Mesodermal cell (in vitro differentiated cells): ENCODE results near the gene NRP2.

Experiments
- H3K27ac ChIP-seq: 2 replicates; pipeline ENCODE4 v1.7.0; 2013; ENCODE audit warnings: mild to moderate bottlenecking, low read depth, low read length, moderate library complexity; ENCODE audit not compliant: severe bottlenecking
- H3K36me3 ChIP-seq: 2 replicates; pipeline ENCODE4 v1.7.1; 2013; ENCODE audit warnings: mild to moderate bottlenecking, low read length, moderate library complexity; ENCODE audit not compliant: control insufficient read depth, insufficient read depth
- H3K4me1 ChIP-seq: one replicate; pipeline ENCODE4 v1.7.1; 2013; ENCODE audit warnings: mild to moderate bottlenecking, low read length; ENCODE audit not compliant: insufficient read depth, control insufficient read depth, poor library complexity, severe bottlenecking
- H3K4me3 ChIP-seq: 2 replicates; pipeline ENCODE4 v1.7.0; 2013; ENCODE audit warnings: low read length, control low read depth, mild to moderate bottlenecking; ENCODE audit not compliant: insufficient read depth, poor library complexity, severe bottlenecking; ENCODE audit errors: extremely low read depth
- H3K9me3 ChIP-seq: 2 replicates; pipeline ENCODE4 v1.7.1; 2013; ENCODE audit warnings: mild to moderate bottlenecking, low read length, moderate library complexity; ENCODE audit not compliant: control insufficient read depth
- WGBS, 2 experiments: methylation state at CpG; one replicate each; pipeline ENCODE4 v1.1.5; 2013; ENCODE audit warnings: missing lambda C conversion rate in 2 of 2; ENCODE audit not compliant: insufficient coverage in 2 of 2; 5-methylcytosine and 5-hydroxymethylcytosine counted together

NRP2 gene

DNA sequence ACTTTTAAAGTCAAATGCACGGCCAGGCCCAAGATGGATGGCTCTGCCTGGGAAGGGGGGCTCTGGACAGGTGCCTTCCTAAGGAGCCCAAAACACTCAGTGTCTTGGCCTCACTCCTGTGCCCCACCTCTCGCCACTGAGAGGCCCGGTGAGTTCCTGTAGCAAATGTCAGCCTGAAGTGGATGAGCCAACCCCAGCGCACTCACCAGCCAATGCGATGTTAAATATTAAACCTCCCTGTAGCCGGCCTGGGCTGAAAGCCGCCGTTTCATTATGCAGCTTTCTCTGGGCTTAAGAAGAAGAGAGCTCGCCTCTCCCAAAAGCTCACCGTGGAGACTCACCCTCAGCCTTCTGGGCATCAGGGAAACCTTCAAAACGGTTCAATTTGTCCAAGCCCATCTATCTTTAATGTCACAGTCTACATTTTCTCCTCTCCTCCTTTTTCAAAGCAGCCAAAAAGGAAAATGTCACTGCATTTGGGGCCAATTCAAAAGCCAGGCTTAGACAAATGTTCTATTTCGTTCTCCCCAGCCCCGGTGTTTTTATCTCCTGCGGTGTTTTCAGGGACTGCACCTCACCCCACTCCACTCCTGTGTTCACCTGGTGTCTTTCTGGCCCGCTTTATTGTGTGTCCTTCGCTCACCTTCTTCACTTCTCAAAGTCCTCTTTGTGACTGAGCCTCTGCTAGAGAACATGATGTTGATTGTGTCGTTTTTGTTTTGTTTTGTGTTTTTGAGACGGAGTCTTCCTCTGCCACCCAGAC is 124.0 kb downstream of the NRP2 start:
- H3K4me1 ChIP-seq: no peaks in the 10 kb centered on the region
- no peak overlapping the region for H3K4me3 ChIP-seq
- 86 to 91% methylated on average over 17 to 18 of the region's 18 CpGs for WGBS, 2 experiments
- no peaks in the 10 kb centered on the region for H3K9me3 ChIP-seq
- H3K36me3 ChIP-seq: no peaks in the 10 kb centered on the region
- no peak overlapping the region for H3K27ac ChIP-seq

DNA sequence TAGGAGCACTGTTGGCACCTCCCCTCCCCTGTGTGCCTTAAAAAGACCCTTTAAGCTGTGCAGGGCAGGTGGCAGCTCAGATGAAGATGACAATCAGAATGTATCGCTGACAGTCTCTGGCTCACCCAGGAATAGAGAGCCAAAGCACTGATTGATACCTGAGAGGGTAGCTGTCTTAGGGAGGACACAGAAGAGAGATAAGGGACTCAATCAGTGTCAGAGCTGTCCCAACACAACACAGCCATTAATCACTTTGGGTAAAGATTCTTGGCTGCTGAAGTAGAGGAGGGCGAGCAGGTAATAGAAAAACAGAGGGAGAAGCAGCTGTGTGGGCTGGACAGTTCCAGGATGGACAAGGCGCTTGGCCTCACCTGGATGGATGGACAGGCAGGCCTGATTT is 124.9 kb downstream of the NRP2 start:
- no peaks in the 10 kb centered on the region for H3K4me1 ChIP-seq

DNA sequence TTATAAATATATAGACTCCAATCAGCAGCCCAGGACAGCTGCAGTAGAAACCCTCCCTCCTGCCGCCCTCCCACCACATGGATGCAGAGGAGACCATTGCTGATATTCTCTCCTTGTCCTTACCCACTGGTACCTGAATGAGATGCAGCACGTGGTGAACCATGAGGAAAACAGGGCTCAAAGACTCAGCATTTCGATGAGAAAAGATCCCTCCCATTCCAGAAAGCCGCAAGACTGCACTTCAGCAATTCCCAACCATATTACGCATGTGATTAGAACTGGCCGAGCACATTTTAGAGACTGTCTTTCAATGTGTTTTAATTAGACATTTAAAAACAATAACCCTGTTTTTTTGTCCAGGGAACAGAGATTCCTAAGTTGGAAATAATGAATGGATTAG is 125.5 kb downstream of the NRP2 start:
- Histone ChIP-seq H3K4me1 (no peaks in the 10 kb centered on the region), H3K4me3 (no peak overlapping the region), H3K36me3 (no peaks in the 10 kb centered on the region), H3K9me3 (no peaks in the 10 kb centered on the region), H3K27ac (no peak overlapping the region)
- WGBS, 2 experiments: 84% methylated on average over 3 of the region's 6 CpGs; no CpG with 5 or more reads in 1 of the 2 experiments

More for the DNA sequence above, 124.9 kb downstream of the NRP2 start:
- Histone ChIP-seq H3K36me3 (no peaks in the 10 kb centered on the region), H3K27ac (no peak overlapping the region), H3K4me3 (no peak overlapping the region), H3K9me3 (no peaks in the 10 kb centered on the region)
- WGBS, 2 experiments: 100% methylated on average over 2 of the region's 3 CpGs; no CpG with 5 or more reads in 1 of the 2 experiments

DNA sequence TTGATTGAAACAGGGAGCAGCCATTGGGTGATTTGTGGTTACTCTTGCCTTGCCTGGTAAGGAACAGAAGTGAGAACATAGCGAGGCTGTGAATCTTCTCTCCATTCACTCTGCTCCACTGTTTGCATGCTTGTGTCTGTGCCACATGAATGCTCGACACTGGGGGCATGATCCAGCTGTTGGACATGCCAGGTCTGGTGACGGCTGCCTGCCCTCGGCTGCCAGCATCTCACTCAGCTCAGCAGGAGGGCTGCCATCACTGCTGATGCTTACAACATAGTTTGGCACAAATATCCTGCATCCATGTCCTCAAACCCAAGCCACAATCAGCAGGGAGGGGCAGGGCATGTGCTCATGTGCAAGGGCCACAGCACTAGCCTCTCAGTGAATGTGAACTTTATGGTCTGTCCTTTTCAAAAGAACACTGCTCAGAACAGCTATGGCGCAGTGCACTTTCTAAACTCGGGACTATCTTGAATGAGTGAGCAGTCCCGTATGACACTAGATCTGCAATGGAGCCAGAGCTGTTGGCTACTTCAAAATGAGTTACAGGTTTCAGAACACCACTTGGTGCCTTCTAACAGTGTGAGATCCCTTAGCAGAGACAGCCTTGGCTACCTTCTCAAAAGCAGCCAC is 126.3 kb downstream of the NRP2 start:
- H3K36me3 ChIP-seq: no peaks in the 10 kb centered on the region
- H3K4me3 ChIP-seq: no peak overlapping the region
- H3K27ac ChIP-seq: no peak overlapping the region
- H3K4me1 ChIP-seq: no peaks in the 10 kb centered on the region
- H3K9me3 ChIP-seq: no peaks in the 10 kb centered on the region
- WGBS, 2 experiments: 84 to 94% methylated on average over 7 of the region's 7 CpGs

DNA sequence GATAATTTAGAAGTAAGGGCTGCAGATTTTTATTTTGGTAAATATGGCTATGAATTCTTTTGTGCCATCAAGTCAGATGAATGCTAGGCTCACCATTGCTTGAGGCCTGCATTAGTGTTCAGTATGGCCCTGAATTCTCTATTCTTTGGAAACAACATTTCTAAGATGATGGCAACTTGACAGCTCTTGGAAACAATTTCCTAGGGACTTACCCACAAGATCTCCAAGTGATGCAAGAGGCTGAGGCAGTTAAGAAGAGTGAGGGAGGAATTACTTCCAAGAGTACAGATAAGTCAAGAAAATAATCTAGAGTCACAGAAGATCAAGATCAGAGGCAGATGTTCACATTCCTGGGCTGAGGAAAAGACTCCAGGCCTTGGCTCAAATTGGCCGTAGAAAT is 129.1 kb downstream of the NRP2 start:
- H3K9me3 ChIP-seq: no peaks in the 10 kb centered on the region
- WGBS, 2 experiments: 100% methylated on average over 1 of the region's 1 CpG; no CpG with 5 or more reads in 1 of the 2 experiments
- H3K27ac ChIP-seq: no peak overlapping the region
- no peaks in the 10 kb centered on the region for H3K4me1 ChIP-seq
- no peak overlapping the region for H3K4me3 ChIP-seq
- H3K36me3 ChIP-seq: no peaks in the 10 kb centered on the region

DNA sequence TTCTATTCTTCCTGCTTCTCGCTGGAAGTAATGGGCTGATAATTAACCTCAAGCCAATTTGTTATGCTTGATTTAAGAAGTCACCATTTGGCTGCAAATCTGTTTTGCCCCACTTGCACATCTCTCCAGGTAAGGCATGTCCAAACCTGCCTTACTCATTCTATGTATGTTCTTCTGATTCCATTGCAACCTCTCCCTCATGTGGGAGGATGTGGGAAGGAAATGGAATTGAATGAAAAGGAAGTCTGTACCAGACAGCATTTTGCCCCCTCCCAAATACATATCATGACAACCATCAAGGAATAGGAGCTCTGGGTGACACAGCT is 131.7 kb downstream of the NRP2 start:
- WGBS, 2 experiments: 71% methylated on average over 1 of the region's 1 CpG; no CpG with 5 or more reads in 1 of the 2 experiments
- Histone ChIP-seq H3K36me3 (no peaks in the 10 kb centered on the region), H3K4me1 (no peaks in the 10 kb centered on the region), H3K27ac (no peak overlapping the region), H3K4me3 (no peak overlapping the region), H3K9me3 (no peaks in the 10 kb centered on the region)

DNA sequence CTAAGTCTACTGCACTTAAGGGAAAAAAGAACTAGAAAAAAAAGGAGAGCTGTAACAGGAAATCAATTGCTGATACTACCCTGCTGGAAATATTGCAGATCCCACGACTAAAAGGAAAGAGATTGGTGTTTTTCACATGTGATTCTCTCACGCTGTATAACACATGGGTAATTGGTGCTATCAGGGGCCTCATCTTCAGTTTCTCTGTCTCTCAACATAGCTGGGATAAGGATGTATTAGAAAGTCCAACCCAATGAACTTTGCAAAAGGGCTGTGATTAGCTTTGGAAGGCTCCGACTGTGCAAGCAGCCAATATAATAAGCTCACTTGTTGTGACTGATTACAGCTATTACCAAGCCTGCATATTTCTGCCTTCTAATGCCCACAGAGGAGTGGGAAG is 133.4 kb downstream of the NRP2 start:
- H3K4me1 ChIP-seq: no peaks in the 10 kb centered on the region
- H3K9me3 ChIP-seq: no peaks in the 10 kb centered on the region
- H3K36me3 ChIP-seq: no peaks in the 10 kb centered on the region
- no peak overlapping the region for H3K4me3 ChIP-seq
- H3K27ac ChIP-seq: no peak overlapping the region
- 91% methylated on average over 2 of the region's 3 CpGs; no CpG with 5 or more reads in 1 of the 2 experiments for WGBS, 2 experiments

DNA sequence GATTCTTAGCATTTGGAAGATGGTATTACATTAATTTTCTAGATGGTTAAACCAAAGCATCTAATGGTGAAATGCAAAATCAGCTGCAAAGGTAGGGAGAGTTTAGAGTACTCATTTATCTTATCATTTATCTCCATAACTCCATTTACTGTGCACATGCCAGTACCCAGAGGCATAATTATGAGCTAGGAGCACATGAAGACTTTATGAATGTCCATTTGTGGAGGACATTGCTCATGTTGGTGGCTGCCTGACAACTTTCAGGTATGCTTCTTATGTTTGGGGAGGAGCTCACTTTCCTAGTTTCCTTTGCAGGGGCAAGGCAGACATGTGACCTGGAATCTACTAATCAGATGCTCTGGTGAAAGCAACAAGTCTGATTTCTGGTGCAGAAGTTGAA is 134.0 kb downstream of the NRP2 start:
- Histone ChIP-seq H3K27ac (no peak overlapping the region), H3K36me3 (no peaks in the 10 kb centered on the region), H3K9me3 (no peaks in the 10 kb centered on the region), H3K4me1 (no peaks in the 10 kb centered on the region), H3K4me3 (no peak overlapping the region)

DNA sequence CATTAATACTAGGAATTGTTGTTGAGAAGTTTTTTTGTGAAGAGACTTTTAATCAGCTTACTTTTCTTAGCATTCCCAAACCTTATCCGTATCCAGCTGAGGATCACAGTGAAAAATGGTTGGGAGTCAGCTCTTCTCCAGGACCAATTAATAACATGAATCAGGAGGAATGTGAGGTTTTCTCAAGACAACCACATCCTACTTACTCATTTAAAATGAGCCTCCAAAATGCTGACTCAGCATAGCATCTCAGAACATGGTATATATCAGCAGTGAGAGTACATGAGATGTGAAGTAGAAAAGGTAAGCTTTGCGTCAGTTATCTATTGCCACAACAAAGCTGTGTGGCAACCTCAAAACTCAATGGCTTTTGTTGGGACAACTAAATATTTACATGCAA is 140.3 kb downstream of the NRP2 start:
- 100% methylated on average over 1 of the region's 2 CpGs; no CpG with 5 or more reads in 1 of the 2 experiments for WGBS, 2 experiments
- Histone ChIP-seq H3K36me3 (no peaks in the 10 kb centered on the region), H3K9me3 (no peaks in the 10 kb centered on the region)

DNA sequence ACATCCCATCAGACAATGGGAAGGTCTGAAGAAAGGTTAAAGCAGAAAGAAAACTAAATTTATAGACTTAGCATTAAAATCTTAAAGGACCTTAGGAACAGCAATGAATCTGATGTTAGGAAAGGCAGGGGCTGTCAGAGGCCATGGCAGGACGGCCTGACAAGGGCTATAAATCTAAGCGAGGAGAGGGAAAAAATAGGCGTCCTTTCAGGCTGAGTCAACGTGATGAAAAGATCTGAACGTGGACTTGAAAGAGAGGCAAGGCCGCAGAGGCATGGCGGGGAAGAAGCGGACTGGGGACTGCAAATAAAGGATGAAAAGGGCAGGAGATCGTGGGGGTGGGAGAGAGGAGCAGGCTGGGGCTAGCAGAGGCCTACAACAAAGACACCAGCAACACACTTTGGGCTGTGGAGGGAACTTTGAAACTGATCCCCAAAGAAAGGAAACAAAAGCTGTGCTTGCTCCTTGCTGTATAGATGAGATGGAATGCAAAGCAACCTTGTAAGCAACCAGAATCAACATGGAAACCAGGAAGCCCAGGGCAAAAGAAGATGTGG is 145.6 kb downstream of the NRP2 start:
- Histone ChIP-seq H3K4me1 (no peaks in the 10 kb centered on the region), H3K9me3 (no peaks in the 10 kb centered on the region), H3K36me3 (no peaks in the 10 kb centered on the region), H3K27ac (no peak overlapping the region), H3K4me3 (no peak overlapping the region)
- 68 to 71% methylated on average over 7 to 8 of the region's 9 CpGs for WGBS, 2 experiments

More for the DNA sequence above, 140.3 kb downstream of the NRP2 start:
- no peak overlapping the region for H3K27ac ChIP-seq
- no peak overlapping the region for H3K4me3 ChIP-seq
- no peaks in the 10 kb centered on the region for H3K4me1 ChIP-seq

DNA sequence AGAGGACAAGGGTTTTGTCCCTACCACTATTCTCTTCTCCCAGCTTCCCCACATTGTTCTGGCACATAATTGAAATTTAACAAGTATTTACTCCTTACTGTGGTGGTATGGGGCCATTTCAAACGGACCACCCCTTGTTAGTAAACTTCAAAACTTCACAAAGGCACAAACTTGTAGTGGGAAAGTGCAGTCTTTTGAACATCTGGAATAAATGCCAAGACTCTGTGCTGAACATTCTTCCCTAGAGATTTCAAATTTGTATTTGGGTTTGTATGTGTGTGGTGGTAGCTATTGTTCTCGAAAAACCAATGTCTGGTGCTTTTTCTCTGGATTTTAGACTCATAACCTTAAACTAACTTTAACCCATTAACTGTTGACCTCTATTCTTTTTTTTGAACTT is 151.6 kb downstream of the NRP2 start:
- H3K27ac ChIP-seq: no peak overlapping the region
- no peaks in the 10 kb centered on the region for H3K4me1 ChIP-seq
- no CpG with 5 or more reads among the region's 2 CpGs for WGBS, 2 experiments
- H3K9me3 ChIP-seq: peaks cover 4% of the 10 kb centered on the region
- no peak overlapping the region for H3K4me3 ChIP-seq
- H3K36me3 ChIP-seq: no peaks in the 10 kb centered on the region
